GM12878 (cell line): ENCODE data around the gene LSMEM2. TPM values are rescaled to one million over a fixed set of nuclear protein-coding genes. Genes with fewer than 3 reads are reported as not detected.

Experiments used
- ATAC-seq: fragments of 200-7000 bp; cut with Tn5 transposase; 3 replicates; pipeline ENCODE4 v1.9.1; 2020; ENCODE audit warnings: mild to moderate bottlenecking, moderate library complexity
- BruUV-seq: library from RNA; stranded (reverse); fragments of 400-500 nt; replicated peaks from 2 replicates; lab custom pipeline; 2021; lab: Mats Ljungman, UMichigan
- CTCF ChIA-PET: fragments of 300-600 bp; sonication (Branson Sonifier 250); formaldehyde crosslinking; extraction: SDS; loops from one replicate; lab custom pipeline; 2021; ENCODE audit warnings: inconsistent platforms; lab: Yijun Ruan, JAX
- POLR2A ChIA-PET: fragments of 350-600 bp; formaldehyde crosslinking; extraction: SDS; loops from one replicate; lab custom pipeline; 2021; ENCODE audit warnings: inconsistent platforms; lab: Charles Lee
- RAD21 ChIA-PET: fragments of 300-600 bp; sonication (Branson Sonifier 250); formaldehyde crosslinking; loops from one replicate; lab custom pipeline; 2023; ENCODE audit warnings: antibody characterized with exemption; ENCODE audit not compliant: unreplicated experiment; lab: Charles Lee
- SMC1A ChIA-PET: fragments of 300-600 bp; sonication (Branson Sonifier 250); formaldehyde crosslinking; loops from one replicate; lab custom pipeline; 2023; ENCODE audit not compliant: unreplicated experiment, uncharacterized antibody; lab: Charles Lee
- DNase-seq: peaks from one replicate; pipeline ENCODE4 v3.0.0-alpha.2; 2011; ENCODE audit warnings: low read depth, low spot score
- FAIRE-seq: peaks from 3 replicates; lab custom pipeline; 2011; peaks lifted over from hg19 to GRCh38; lab: Jason Lieb, UNC
- H2AFZ ChIP-seq: 2 replicates; pipeline ENCODE4 v1.6.0; 2011; ENCODE audit warnings: low read depth, low read length, control low read depth; ENCODE audit not compliant: control insufficient read depth
- H3K27ac ChIP-seq: 2 replicates; pipeline ENCODE4 v1.5.1; 2011; ENCODE audit warnings: control low read depth; ENCODE audit not compliant: control insufficient read depth, insufficient read depth
- H3K27me3 ChIP-seq, 2 experiments: replicated peaks in 1 of 2; 2 replicates each; pipeline versions ENCODE4 v1.6.0 to v1.6.1; 2011; ENCODE audit warnings: low read length in 1 of 2; ENCODE audit not compliant: control insufficient read depth in 2 of 2, insufficient read depth in 2 of 2
- H3K36me3 ChIP-seq, 2 experiments: 2 replicates each; pipeline ENCODE4 v1.5.1; 2011; ENCODE audit warnings: low read length in 1 of 2; ENCODE audit not compliant: control insufficient read depth in 2 of 2, insufficient read depth in 2 of 2
- H3K4me1 ChIP-seq: 2 replicates; pipeline ENCODE4 v1.6.1; 2011; ENCODE audit warnings: mild to moderate bottlenecking, low read length, moderate library complexity, mixed read lengths; ENCODE audit not compliant: control insufficient read depth, insufficient read depth
- H3K4me2 ChIP-seq: 2 replicates; pipeline ENCODE4 v1.6.0; 2011; ENCODE audit warnings: control low read depth; ENCODE audit not compliant: control insufficient read depth, insufficient read depth
- H3K4me3 ChIP-seq: fragments of 200-600 bp; sonication (generic); 2 replicates; pipeline ENCODE4 v1.5.1; 2016
- H3K79me2 ChIP-seq: 2 replicates; pipeline ENCODE4 v1.6.0; 2011; ENCODE audit warnings: low read length; ENCODE audit not compliant: control insufficient read depth, insufficient read depth
- H3K9ac ChIP-seq: 2 replicates; pipeline ENCODE4 v1.8.0; 2011; ENCODE audit warnings: low read length, control low read depth, mixed read lengths; ENCODE audit not compliant: control insufficient read depth, insufficient read depth
- H3K9me3 ChIP-seq: replicated peaks from 3 replicates; pipeline ENCODE4 v1.5.1; 2011; ENCODE audit warnings: mild to moderate bottlenecking, low read length; ENCODE audit not compliant: control insufficient read depth, insufficient read depth
- H4K20me1 ChIP-seq: 2 replicates; pipeline ENCODE4 v1.6.0; 2011; ENCODE audit not compliant: control insufficient read depth, insufficient read depth
- CBFB ChIP-seq: IDR thresholded peaks from 2 replicates; pipeline ENCODE4 v1.6.1; 2016; ENCODE audit warnings: antibody characterized with exemption, low read depth
- CEBPZ ChIP-seq: fragments of 150-350 bp; IDR thresholded peaks from 2 replicates; pipeline ENCODE4 v1.6.1; 2016; ENCODE audit warnings: low read depth, low read length
- CHD1 ChIP-seq: IDR thresholded peaks from 2 replicates; pipeline ENCODE4 v1.6.1; 2012; ENCODE audit warnings: low read depth, low read length, improper control_type of control experiment
- GATAD2B ChIP-seq: fragments of 450-650 bp; conservative IDR thresholded peaks from 2 replicates; pipeline ENCODE4 v1.6.1; 2017; ENCODE audit warnings: low read depth, mild to moderate bottlenecking, moderate library complexity
- IRF5 ChIP-seq: fragments of 450-650 bp; IDR thresholded peaks from 2 replicates; pipeline ENCODE4 v1.6.1; 2017; ENCODE audit warnings: borderline replicate concordance
- NFXL1 ChIP-seq: fragments of 450-650 bp; IDR thresholded peaks from 2 replicates; pipeline ENCODE4 v1.6.1; 2017; ENCODE audit warnings: antibody characterized with exemption, mild to moderate bottlenecking, borderline replicate concordance
- NKRF ChIP-seq: fragments of 450-650 bp; conservative IDR thresholded peaks from 2 replicates; pipeline ENCODE4 v1.6.1; 2017; ENCODE audit warnings: mild to moderate bottlenecking, moderate library complexity
- RBBP5 ChIP-seq: fragments of 200-600 bp; sonication (generic); conservative IDR thresholded peaks from 2 replicates; pipeline ENCODE4 v1.6.1; 2016
- YBX1 ChIP-seq: fragments of 450-650 bp; IDR thresholded peaks from 2 replicates; pipeline ENCODE4 v1.6.1; 2016; ENCODE audit warnings: antibody characterized with exemption
- ZBED1 ChIP-seq: IDR thresholded peaks from 2 replicates; pipeline ENCODE4 v1.6.1; 2016; ENCODE audit warnings: borderline replicate concordance
- ZNF622 ChIP-seq: fragments of 450-650 bp; IDR thresholded peaks from 2 replicates; pipeline ENCODE4 v1.6.1; 2017; ENCODE audit warnings: mild to moderate bottlenecking, inconsistent platforms
- WGBS: methylation state at CpG from one replicate; pipeline ENCODE4 v1.1.6; 2016; ENCODE audit warnings: low lambda C conversion rate; ENCODE audit not compliant: insufficient replicate concordance, insufficient coverage; ENCODE audit errors: missing lambda C conversion rate; 5-methylcytosine and 5-hydroxymethylcytosine counted together
- in situ Hi-C: fragments of 300-500 bp; cut with MboI; formaldehyde crosslinking; loops from 9 replicates; pipeline ENCODE4 v1.14.3; 2018; ENCODE audit warnings: mixed read lengths
- intact Hi-C: fragments of 100-400 bp; cut with micrococcal nuclease; formaldehyde crosslinking; loops from one replicate; pipeline ENCODE4 v1.14.2; 2022; ENCODE audit not compliant: unreplicated experiment
- polyA plus RNA-seq, 11 experiments: library from polyadenylated mRNA; depleted of rRNA in 4 of 11; unstranded in 6 of 11; stranded (reverse) in 5 of 11; fragments of >200 nt; fragmentation: Nextera tagmentation in 4 of 11; fragmentation: Illumina TruSeq in 1 of 11; extraction: Ambion mirVana in 4 of 11; extraction: Trizol in 1 of 11; gene quantifications; 1 replicate in 1 of 11; 2 replicates in 10 of 11; pipeline versions ENCODE4 v1.2.1 to v1.2.3, GENCODE V29; 2011 to 2016; ENCODE audit warnings: inconsistent platforms in 2 of 11, missing spikeins in 2 of 11, low read depth in 1 of 11
- total RNA-seq, 4 experiments: library from RNA; depleted of rRNA in 3 of 4; stranded (reverse); fragments of >200 nt in 3 of 4; fragmentation: Illumina TruSeq in 1 of 4; extraction: Trizol in 1 of 4; gene quantifications; 2 replicates each; pipeline versions ENCODE4 v1.2.1 to v1.2.3, GENCODE V29; 2013 to 2021

LSMEM2 gene
- total and polyA plus RNA-seq, 10 of the 15 experiments (the other 5 are each of a cell fraction or from before 2014, with no cell fraction given), result 0.17 TPM; not detected in 9

DNA sequence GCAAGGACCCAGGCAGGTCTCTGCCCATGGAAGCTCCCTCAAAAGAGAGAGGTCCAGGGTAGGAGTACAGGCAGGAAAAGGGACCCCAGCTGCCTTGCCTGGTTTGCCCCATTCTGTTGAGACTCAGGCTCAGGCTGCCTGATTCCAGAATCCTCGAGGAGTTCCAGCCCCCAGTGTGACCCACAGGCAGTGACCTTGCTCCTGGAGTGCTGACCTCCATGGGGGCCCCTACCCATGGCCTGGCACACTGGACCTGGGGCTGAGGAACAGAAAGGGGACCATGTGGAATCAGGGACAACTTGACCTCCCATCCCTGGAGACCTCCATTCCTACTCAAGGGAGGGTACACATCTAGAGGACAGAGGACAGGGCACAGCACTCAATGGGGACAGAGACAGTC lies 13.3 kb upstream of the LSMEM2 start (continued):
- no peak for TF ChIP-seq CEBPZ
- TF ChIP-seq NFXL1, result no peak
- no peak for TF ChIP-seq YBX1
- TF ChIP-seq CBFB, result no peak
- no peak for TF ChIP-seq GATAD2B
- TF ChIP-seq, all 136 proteins: peak for 0

DNA sequence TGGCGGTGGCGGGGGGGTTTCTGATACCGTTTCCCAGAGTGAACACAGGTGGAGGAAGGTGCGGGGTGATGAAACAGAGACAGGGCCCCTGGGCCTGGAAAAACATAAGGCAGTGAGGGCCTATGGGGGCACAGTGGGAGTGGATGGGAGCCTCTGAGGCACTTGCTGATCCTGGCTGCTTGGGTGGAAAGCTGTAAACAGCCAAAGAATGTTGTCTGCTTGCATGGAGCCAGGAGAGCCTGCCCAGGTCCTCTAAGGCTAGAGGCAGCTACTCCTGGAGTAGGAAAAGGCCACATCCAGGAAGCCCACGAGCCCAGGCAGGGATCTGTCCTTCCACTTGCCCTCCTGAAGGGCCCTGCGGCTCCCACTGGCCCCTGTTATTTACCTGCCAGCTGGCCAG lies 12.9 kb upstream of the LSMEM2 start:
- no peak for DNase-seq
- 36% methylated on average over 6 of the region's 6 CpGs for WGBS
- H3K9ac ChIP-seq, result no peak overlapping the region
- in situ Hi-C loops, result no loop called here
- RAD21 ChIA-PET, result no interaction called here
- no peak overlapping the region for H3K4me2 ChIP-seq
- H2AFZ ChIP-seq, result no peak overlapping the region
- no peak for FAIRE-seq
- no peak overlapping the region for H3K27ac ChIP-seq
- peaks cover 0 to 4% of the 10 kb centered on the region in 2 experiments; a peak in 1 of 4 replicates for H3K27me3 ChIP-seq
- ATAC-seq, result no peak
- BruUV-seq, result no TSS peak
- CTCF ChIA-PET, result interaction anchor here (1.9 kb wide), 1 partner anchor 39 kb away, joined by 6 read pairs; no protein-coding TSS in a partner anchor
- peaks cover 1% of the 10 kb centered on the region for H3K4me1 ChIP-seq
- H3K36me3 ChIP-seq, result no peaks in the 10 kb centered on the region
- H3K79me2 ChIP-seq, result no peaks in the 10 kb centered on the region
- no peaks in the 10 kb centered on the region for H4K20me1 ChIP-seq
- H3K4me3 ChIP-seq, result no peak overlapping the region
- SMC1A ChIA-PET, result no interaction called here
- TF ChIP-seq YBX1, result no peak
- TF ChIP-seq NFXL1, result no peak
- TF ChIP-seq ZNF622, result no peak
- TF ChIP-seq NKRF, result no peak
- no peak for TF ChIP-seq GATAD2B
- TF ChIP-seq RBBP5, result no peak
- TF ChIP-seq ZBED1, result no peak
- TF ChIP-seq CHD1, result no peak
- no peak for TF ChIP-seq IRF5
- TF ChIP-seq, all 136 proteins: peak for 0
- POLR2A ChIA-PET, result no interaction called here
- no peaks in the 10 kb centered on the region for H3K9me3 ChIP-seq
- intact Hi-C loops, result no loop called here
